GM19240 (cell line): ENCODE measurements around the gene SPATA31E1.

ENCODE experiments used
- DNase-seq: peaks from one replicate; pipeline ENCODE4 v3.0.0; 2011; ENCODE audit warnings: low spot score; ENCODE audit not compliant: insufficient read length

The SPATA31E1 gene

DNA sequence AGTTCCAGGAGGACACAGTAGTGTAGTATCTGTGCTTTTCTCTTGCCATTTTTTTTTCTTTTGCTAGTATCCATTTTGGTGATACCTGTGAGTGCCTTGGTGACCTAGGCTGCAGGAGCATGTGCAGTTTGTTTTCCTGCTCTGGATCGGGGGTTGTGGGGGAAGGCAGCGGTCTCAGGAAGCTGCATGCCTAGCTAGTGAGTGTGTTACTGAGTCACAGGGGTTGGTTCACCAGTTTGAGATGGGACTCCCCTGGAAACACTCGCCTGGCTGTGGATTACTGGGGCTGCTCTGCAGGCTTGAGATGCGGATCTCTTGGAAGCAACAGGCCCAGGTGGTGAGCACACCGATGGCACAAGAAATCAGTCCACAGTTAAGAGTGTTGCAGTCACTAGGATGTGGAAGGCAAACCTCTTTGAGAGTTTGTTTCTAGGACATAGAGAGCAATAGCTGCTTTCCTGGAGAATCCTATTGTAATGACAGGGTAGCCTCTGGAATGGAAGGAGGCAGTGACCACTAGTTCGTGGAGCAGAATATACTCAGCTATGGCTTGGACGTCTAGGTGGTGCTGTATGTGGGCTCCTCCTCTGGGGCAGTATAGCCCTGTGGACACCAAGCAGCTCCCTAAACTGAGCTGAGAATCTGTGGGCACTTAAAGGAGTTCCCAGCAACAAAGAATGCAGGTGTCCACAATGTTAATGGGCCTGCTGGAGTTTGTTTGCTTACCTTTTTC is 20.0 kb upstream of the SPATA31E1 start:
- no peak for DNase-seq

- DNase-seq: no peak
These were observed 18.7 kb upstream of the SPATA31E1 start for GRCh38 chr9:87863882-87864465.

DNA sequence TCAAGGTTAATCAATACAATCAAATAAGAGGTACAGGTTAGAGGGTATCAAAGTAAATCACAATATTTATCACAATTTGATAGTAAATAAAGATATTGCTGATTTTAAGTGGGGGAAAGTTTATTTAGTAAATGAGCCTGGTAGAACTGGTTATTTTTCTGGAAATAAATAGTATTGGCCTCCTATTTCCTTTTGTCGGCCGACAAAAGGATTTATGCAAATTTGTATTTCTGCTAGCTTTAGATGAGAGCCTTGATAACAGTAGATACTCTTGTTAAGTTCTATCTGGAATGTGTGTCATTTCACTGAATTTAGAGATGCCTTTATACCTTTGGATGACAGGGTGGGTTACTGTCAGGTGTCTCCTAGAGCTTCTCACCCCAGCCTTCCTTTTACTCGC is 17.8 kb upstream of the SPATA31E1 start:
- no peak for DNase-seq

DNA sequence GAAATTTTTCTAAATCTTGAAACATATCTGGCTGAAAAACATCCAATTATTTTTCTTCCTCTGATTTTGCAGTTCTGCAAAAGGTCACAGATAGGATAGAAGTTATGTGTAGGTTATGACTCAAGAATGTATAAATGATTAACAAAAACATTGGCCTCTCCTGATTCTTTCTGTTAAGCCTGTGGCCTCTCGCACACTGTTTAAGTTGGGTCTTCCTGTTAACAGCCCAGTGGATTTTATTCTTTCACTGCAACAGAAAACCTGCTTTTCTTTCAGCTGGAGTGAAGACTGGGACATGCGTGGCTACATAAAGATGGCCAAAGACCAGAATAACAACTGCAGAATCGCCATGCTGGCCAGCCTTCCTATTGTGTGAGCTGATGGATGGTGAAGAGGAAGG is 17.1 kb upstream of the SPATA31E1 start:
- DNase-seq: no peak

DNA sequence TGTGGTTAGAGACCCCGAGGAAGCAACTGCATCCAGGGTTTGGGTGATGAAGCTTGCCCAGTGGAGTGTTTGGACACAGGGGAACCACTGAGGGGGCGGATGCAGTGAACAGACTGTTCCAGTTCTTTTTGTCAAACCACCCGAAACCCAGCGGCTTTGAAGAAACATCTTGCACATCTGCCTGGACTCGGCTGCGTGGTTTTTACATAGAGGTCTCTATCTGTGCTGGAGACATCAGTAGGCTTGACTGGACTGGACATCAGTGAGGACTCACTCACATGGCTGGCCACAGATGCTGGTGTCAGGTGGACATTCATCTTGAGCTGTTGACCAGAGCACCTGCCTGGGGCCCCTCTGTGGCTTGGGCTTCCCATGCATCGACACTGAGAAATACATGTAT is 15.3 kb upstream of the SPATA31E1 start:
- DNase-seq: no peak

GRCh38 chr9:87868175-87868574 is 14.5 kb upstream of the SPATA31E1 start:
- no peak for DNase-seq

DNA sequence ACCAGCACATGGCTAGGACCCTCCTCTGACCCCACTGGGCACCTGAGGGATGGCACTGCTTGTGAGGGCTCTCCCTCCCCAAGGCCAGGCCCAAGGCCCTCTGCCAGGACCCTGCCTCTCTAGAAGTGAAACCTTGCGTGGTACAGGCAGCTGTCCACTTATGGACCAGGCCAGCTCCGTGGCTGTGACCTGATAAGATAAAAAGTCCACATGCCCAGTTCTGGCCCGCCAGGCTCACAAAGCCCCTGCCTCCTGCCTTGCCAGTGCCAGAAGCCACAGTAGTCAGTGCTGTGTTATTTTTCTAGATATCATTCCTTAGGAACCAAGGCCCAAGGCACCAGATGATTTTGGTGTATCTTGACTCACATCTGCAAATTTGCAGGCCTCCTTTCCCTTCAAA is 14.0 kb upstream of the SPATA31E1 start:
- no peak for DNase-seq

- no peak for DNase-seq
These were observed 13.6 kb upstream of the SPATA31E1 start for GRCh38 chr9:87869082-87869481.

GRCh38 chr9:87871425-87872078 is 11.1 kb upstream of the SPATA31E1 start:
- no peak for DNase-seq

DNA sequence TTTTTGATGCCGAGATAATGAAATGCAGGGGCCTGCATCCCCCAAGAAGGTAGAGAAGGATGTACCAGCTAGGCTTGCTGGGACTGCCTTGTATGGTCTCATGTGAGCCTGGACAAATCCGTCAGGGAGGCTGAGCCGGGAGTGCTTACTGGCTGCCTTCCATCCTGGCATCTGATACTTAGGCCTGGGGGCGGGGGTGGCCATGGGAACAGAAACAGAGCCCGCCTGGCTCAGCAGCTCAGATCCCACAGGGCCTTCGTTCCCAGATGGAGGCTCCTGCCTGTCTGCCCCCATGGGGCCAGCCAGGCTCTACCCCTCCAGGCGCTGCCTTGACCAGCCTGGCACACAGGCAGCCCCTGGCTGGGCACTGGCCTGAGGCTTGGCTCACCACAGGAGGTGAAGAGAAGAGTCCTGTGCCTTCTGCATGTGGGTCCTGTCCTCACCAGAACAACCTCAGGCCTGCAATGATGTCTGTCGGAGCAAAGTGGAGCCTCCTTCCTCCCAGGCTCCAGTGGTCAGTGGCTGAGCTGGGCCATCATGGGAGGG is 10.5 kb upstream of the SPATA31E1 start:
- DNase-seq: no peak

DNA sequence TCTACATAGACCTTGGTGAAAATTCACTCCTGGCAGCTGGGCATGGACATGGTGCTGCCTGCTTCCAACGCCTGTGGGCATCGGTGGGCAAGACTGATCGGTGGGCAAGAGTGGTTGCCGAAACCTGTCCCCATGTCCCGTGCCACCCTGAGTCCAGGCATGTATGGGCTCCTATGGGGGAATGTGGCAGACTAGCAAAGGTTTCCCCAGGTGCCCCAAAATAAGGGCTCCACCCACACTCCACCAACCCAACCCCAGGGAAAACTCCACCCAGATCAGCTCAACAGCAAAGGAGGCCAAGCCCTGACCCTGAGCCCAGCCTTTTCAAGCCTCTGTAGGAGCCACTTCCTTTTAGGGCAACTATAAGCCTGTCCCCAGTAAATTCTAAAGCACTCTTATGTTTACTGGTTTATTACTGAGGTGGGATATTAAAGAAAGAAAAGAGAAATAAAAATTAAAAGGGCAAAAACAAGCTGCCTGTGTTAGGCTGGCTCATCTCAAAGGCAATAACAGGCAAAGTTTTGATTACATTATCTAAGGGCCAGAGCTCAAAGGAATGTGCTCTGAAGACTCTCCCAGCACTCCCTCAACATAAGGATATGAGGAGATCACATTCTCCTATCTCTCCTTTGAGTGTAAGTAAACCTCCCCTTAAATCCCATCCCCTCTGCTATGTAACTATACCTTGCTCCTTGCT is 8.9 kb upstream of the SPATA31E1 start:
- no peak for DNase-seq

- no peak for DNase-seq
These were observed 8.4 kb upstream of the SPATA31E1 start for GRCh38 chr9:87874304-87874623.

DNA sequence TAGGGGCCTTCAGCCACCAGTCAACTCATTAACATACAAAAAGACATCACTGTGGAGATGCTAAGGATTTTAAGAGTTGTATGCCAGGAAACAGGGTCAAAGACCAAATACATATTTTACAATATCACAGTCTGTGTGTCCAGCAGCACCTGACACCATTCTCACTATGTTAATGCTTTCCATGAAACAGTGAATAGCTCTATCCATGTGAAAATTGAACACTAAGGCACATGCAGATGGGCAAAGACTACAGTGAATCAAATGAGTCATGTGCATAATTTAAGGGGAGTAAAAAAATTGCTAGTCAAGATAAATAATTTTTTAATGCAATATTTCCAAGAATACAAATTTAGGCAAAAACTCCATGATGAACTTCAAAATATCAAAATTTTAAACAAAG is 7.6 kb upstream of the SPATA31E1 start:
- DNase-seq: no peak

DNA sequence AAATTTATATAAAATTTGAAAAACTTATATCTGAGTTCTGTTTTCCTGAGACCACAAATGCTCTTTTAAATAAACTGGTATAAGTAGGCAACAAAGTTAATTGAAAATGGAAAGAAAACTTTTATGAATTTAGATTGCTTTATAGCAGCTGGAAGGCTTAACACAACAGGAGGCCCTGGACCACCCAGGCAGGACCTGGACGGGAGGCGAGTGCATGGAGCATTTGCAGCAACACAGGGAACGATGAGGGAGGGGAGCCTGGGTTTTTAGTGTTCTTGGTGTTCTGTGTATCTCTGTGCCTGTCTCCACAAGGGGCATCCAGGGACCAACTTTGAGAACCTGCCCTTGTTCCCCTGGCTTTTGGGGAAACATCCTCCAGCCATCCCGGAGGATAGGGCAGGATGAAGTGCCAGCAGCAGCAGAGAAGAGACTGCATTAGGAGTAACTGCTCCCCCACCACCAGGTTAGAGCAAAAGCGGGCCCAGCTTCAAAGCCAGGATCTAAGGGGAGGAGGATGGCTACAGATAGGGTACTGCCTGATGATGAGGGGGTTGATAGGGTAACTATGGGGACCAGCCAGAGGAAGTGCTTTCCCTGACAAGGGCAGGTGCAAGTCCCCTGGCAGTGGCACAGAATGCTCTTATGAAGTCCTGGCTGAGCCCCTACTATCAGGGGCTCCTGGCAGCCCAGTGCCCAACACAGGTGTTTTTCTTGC is 6.7 kb upstream of the SPATA31E1 start:
- DNase-seq: no peak

DNA sequence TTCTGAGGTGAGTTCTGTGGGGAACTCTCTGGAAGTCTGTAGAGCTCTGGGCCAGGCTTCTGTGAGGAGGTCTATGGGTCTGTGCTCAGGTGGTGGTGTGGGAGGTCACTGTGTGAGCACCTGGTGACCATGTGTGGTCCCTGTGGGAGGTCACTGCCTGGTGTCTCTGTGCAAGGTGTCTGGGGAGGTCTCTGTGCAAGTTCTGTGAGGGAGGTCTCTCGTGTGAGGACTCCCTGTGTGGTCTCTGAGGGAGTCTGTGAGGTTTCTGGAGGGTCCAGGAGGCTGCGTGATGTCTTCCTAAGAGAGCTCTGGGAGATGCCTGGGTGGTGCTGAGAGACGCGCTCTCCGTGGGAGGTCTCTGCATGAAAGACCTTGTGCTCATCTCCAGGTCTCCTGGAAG is 6.0 kb upstream of the SPATA31E1 start:
- no peak for DNase-seq

DNA sequence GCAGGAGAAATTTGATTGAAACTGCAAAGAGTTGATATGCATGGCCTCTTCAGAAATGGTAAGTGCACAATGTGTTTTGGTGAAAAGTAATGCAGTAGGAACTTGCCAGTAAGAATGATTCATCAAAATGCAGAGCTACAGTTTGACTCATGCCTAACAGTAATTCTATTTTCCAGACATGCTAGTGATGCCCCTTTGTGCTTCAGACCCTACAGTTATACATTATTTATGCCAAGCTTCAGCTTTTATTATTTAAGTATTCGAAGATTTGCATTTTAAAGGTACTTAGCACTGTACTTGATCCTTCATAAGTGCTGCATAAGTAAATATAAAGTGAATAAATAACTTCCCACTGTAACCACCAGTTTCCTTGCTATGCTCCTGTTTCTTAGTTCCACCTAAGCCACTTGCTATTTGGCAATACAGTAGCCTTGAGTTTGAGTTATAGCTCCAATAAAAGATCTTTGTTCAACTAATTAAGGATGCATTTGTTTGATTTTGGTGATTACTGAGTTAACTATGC is 3.6 kb upstream of the SPATA31E1 start:
- DNase-seq: no peak

- DNase-seq: no peak
These were observed 2.6 kb upstream of the SPATA31E1 start for GRCh38 chr9:87880116-87880515.

GRCh38 chr9:87880683-87881082 is 2.0 kb upstream of the SPATA31E1 start:
- no peak for DNase-seq

DNA sequence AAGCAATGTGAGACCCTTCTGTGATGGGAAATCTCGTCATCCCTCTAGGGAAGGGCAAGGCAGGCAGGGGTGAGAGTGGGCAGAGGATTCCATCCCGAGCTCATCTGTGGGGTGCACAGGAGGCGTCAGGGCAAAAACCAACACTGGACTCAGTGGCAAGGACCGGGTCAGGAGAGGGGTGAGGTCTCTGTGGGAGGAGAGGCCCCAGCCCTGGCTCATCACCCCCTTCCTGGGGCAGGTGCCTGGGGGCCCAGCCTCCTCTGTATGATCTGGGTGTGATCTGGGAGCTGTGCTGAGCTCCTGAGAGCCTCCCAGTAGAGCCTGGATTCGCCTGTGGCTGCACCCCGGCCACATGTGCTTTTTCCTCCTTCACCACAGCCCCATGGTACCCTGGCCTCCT is 597 bp downstream of the SPATA31E1 start:
- DNase-seq: no peak

DNA sequence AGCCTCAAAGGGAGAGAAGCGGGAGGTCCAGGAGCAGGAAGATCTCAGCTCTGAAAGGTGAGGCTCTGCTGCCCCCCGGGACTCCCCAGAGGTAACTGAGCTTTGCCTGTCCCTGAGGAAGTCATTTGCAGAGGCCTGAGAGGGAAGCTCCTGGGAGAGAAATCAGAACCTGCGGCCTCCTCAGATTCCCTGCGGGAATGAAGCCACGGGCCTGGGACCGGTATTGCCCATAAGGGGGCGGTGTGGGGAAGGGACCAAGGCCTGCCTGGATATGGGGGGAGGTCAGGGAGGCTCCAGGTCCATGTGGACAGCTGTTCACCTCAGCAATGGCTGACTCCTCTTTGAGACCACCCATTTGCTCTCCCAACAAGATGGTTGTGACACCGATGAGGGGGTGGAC is 1.3 kb downstream of the SPATA31E1 start:
- DNase-seq: no peak
